Spinal cord (tissue), 10 donors: ENCODE measurements around the gene DCBLD1. TPM values are rescaled to one million over a fixed set of nuclear protein-coding genes. Genes with fewer than 3 reads are reported as not detected.
"Not testable (repeated sequence)": the region's sequence is repeated elsewhere in the genome, so short reads cannot be mapped to it uniquely, and the experiment has no call there.

ENCODE experiments used
- DNase-seq, 6 donors: peaks; one replicate each; pipeline versions ENCODE4 v3.0.0 to v3.0.0-alpha.2; 2013 to 2015; ENCODE audit warnings: low spot score in 6 of 6, low read depth in 4 of 6
- H3K27ac ChIP-seq: one replicate; pipeline ENCODE4 v1.5.1; 2013; ENCODE audit warnings: low read depth, low read length, control low read depth
- H3K27me3 ChIP-seq: one replicate; pipeline ENCODE4 v1.6.1; 2013; ENCODE audit warnings: low read length; ENCODE audit not compliant: control insufficient read depth, insufficient read depth
- H3K36me3 ChIP-seq: one replicate; pipeline ENCODE4 v1.6.1; 2013; ENCODE audit warnings: low read length; ENCODE audit not compliant: control insufficient read depth, insufficient read depth
- H3K4me1 ChIP-seq: one replicate; pipeline ENCODE4 v1.6.1; 2013; ENCODE audit warnings: low read length; ENCODE audit not compliant: control insufficient read depth, insufficient read depth
- H3K4me3 ChIP-seq: one replicate; pipeline ENCODE4 v1.5.1; 2013; ENCODE audit warnings: low read depth, low read length, control low read depth
- H3K9me3 ChIP-seq: one replicate; pipeline ENCODE4 v1.6.1; 2013; ENCODE audit warnings: low read length; ENCODE audit not compliant: control insufficient read depth, insufficient read depth
- WGBS: methylation state at CpG from one replicate; pipeline ENCODE4 v1.1.5; 2013; ENCODE audit warnings: missing lambda C conversion rate; ENCODE audit not compliant: insufficient coverage; 5-methylcytosine and 5-hydroxymethylcytosine counted together
- polyA plus RNA-seq, 2 donors: library from polyadenylated mRNA; unstranded; fragments of 120-200 nt; gene quantifications; one replicate each; pipeline ENCODE4 v1.2.1, GENCODE V29; 2013; ENCODE audit not compliant: insufficient read length in 2 of 2
- total RNA-seq, 2 donors: library from RNA; depleted of rRNA in 1 of 2; stranded (reverse); fragments of 120-200 nt in 1 of 2; fragments of >200 nt in 1 of 2; gene quantifications; one replicate each; pipeline versions ENCODE4 v1.2.3 to v1.2.4, GENCODE V29; 2013 to 2014
- donor health status: healthy.

DCBLD1 gene
- total and polyA plus RNA-seq, 4 donors: 7.5 to 9.4 (median 9.0) TPM

- H3K4me3 ChIP-seq, H3K36me3 ChIP-seq, H3K27me3 ChIP-seq, H3K27ac ChIP-seq, DNase-seq, H3K4me1 ChIP-seq, H3K9me3 ChIP-seq: not testable (repeated sequence)
- WGBS: no CpG with 5 or more reads among the region's 4 CpGs
Measured at GRCh38 chr6:117468527-117468926, 13.9 kb upstream of the DCBLD1 start.

- Histone ChIP-seq H3K4me3 (no peak overlapping the region), H3K4me1 (no peaks in the 10 kb centered on the region), H3K9me3 (no peaks in the 10 kb centered on the region), H3K27ac (no peak overlapping the region), H3K27me3 (no peaks in the 10 kb centered on the region), H3K36me3 (no peaks in the 10 kb centered on the region)
- 68% methylated on average over 2 of the region's 4 CpGs for WGBS
- DNase-seq: no peak
Measured at GRCh38 chr6:117469356-117469755, 13.1 kb upstream of the DCBLD1 start.

GRCh38 chr6:117469791-117470190 is 12.7 kb upstream of the DCBLD1 start:
- no peaks in the 10 kb centered on the region for H3K36me3 ChIP-seq
- no peaks in the 10 kb centered on the region for H3K4me1 ChIP-seq
- no peaks in the 10 kb centered on the region for H3K27me3 ChIP-seq
- H3K4me3 ChIP-seq: no peak overlapping the region
- 93% methylated on average over 3 of the region's 3 CpGs for WGBS
- no peak overlapping the region for H3K27ac ChIP-seq
- H3K9me3 ChIP-seq: no peaks in the 10 kb centered on the region
- no peak for DNase-seq

- no peak for DNase-seq
- WGBS: 94% methylated on average over 3 of the region's 3 CpGs
- Histone ChIP-seq H3K36me3 (no peaks in the 10 kb centered on the region), H3K4me1 (no peaks in the 10 kb centered on the region), H3K4me3 (no peak overlapping the region), H3K27ac (no peak overlapping the region), H3K9me3 (no peaks in the 10 kb centered on the region), H3K27me3 (no peaks in the 10 kb centered on the region)
Measured at GRCh38 chr6:117472667-117473066, 9.8 kb upstream of the DCBLD1 start.

- no CpG with 5 or more reads among the region's 1 CpG for WGBS
Measured at GRCh38 chr6:117473401-117473800, 9.1 kb upstream of the DCBLD1 start.

GRCh38 chr6:117477988-117478852 is 4.3 kb upstream of the DCBLD1 start:
- no peak overlapping the region for H3K4me3 ChIP-seq
- 93% methylated on average over 3 of the region's 4 CpGs for WGBS
- H3K27me3 ChIP-seq: peaks cover 14% of the 10 kb centered on the region
- no peaks in the 10 kb centered on the region for H3K9me3 ChIP-seq
- H3K4me1 ChIP-seq: peaks cover 12% of the 10 kb centered on the region
- no peaks in the 10 kb centered on the region for H3K36me3 ChIP-seq
- no peak overlapping the region for H3K27ac ChIP-seq
- peak in 1 of 6 donors; percentile 7 for DNase-seq

More at GRCh38 chr6:117473401-117473800, 9.1 kb upstream of the DCBLD1 start:
- Histone ChIP-seq H3K27me3 (no peaks in the 10 kb centered on the region), H3K9me3 (no peaks in the 10 kb centered on the region), H3K36me3 (no peaks in the 10 kb centered on the region), H3K4me3 (no peak overlapping the region), H3K27ac (no peak overlapping the region), H3K4me1 (no peaks in the 10 kb centered on the region)
- DNase-seq: no peak

- no peaks in the 10 kb centered on the region for H3K36me3 ChIP-seq
- no peak overlapping the region for H3K4me3 ChIP-seq
- 95% methylated on average over 2 of the region's 6 CpGs for WGBS
- H3K9me3 ChIP-seq: no peaks in the 10 kb centered on the region
- H3K4me1 ChIP-seq: peaks cover 15% of the 10 kb centered on the region
- H3K27me3 ChIP-seq: peaks cover 15% of the 10 kb centered on the region
- DNase-seq: no peak
- no peak overlapping the region for H3K27ac ChIP-seq
Measured at GRCh38 chr6:117478853-117479231, 3.6 kb upstream of the DCBLD1 start.

GRCh38 chr6:117480651-117481050 is 1.8 kb upstream of the DCBLD1 start:
- no peak overlapping the region for H3K27ac ChIP-seq
- H3K9me3 ChIP-seq: no peaks in the 10 kb centered on the region
- peaks cover 15% of the 10 kb centered on the region for H3K4me1 ChIP-seq
- no CpG with 5 or more reads among the region's 3 CpGs for WGBS
- no peaks in the 10 kb centered on the region for H3K36me3 ChIP-seq
- H3K4me3 ChIP-seq: no peak overlapping the region
- H3K27me3 ChIP-seq: peaks cover 15% of the 10 kb centered on the region
- DNase-seq: no peak

- Histone ChIP-seq H3K4me1 (peaks cover 15% of the 10 kb centered on the region), H3K4me3 (no peak overlapping the region), H3K27ac (no peak overlapping the region), H3K27me3 (peaks cover 15% of the 10 kb centered on the region), H3K36me3 (no peaks in the 10 kb centered on the region), H3K9me3 (no peaks in the 10 kb centered on the region)
- peak in 1 of 6 donors; percentile 14 for DNase-seq
- WGBS: 21% methylated on average over 22 of the region's 22 CpGs
Measured at GRCh38 chr6:117481278-117481925, 1.1 kb upstream of the DCBLD1 start.

- Histone ChIP-seq H3K4me1 (peaks cover 15% of the 10 kb centered on the region), H3K27me3 (peaks cover 15% of the 10 kb centered on the region), H3K27ac (no peak overlapping the region), H3K4me3 (peak overlapping the region; percentile 42), H3K9me3 (peaks cover 2% of the 10 kb centered on the region), H3K36me3 (no peaks in the 10 kb centered on the region)
- peak in 1 of 6 donors; percentile 24 for DNase-seq
- 41% methylated on average over 2 of the region's 2 CpGs for WGBS
Measured at GRCh38 chr6:117481926-117482239, 591 bp upstream of the DCBLD1 start.
